Kidney capillary endothelial cell (primary cell): ENCODE results near the gene ADRB2.
A peak's percentile ranks its signal among the peaks of the same experiment; 100 is the strongest.

Source experiments
- DNase-seq: peaks from one replicate; pipeline ENCODE4 v3.0.0-alpha.2; 2018; ENCODE audit warnings: low spot score

The ADRB2 gene

GRCh38 chr5:148805326-148806290, 20.8 kb upstream of the ADRB2 start:
- DNase-seq, result no peak

GRCh38 chr5:148806520-148806931, 19.9 kb upstream of the ADRB2 start:
- no peak for DNase-seq

GRCh38 chr5:148807851-148808250, 18.6 kb upstream of the ADRB2 start:
- no peak for DNase-seq

GRCh38 chr5:148808864-148809642, 17.4 kb upstream of the ADRB2 start:
- DNase-seq, result no peak

GRCh38 chr5:148809781-148810524, 16.5 kb upstream of the ADRB2 start:
- no peak for DNase-seq

- no peak for DNase-seq
These were observed 15.6 kb upstream of the ADRB2 start for GRCh38 chr5:148810823-148811222.

- DNase-seq, result no peak
These were observed 14.7 kb upstream of the ADRB2 start for GRCh38 chr5:148811756-148812155.

GRCh38 chr5:148815086-148815485, 11.3 kb upstream of the ADRB2 start:
- DNase-seq, result no peak

GRCh38 chr5:148815578-148815977, 10.8 kb upstream of the ADRB2 start:
- no peak for DNase-seq

- no peak for DNase-seq
These were observed 10.1 kb upstream of the ADRB2 start for GRCh38 chr5:148816357-148816756.

- DNase-seq, result no peak
These were observed 9.6 kb upstream of the ADRB2 start for GRCh38 chr5:148816782-148817181.

GRCh38 chr5:148817606-148818005, 8.8 kb upstream of the ADRB2 start:
- DNase-seq, result no peak

GRCh38 chr5:148820461-148821395, 5.7 kb upstream of the ADRB2 start:
- DNase-seq, result peak; percentile 40

- no peak for DNase-seq
These were observed 2.5 kb upstream of the ADRB2 start for GRCh38 chr5:148823871-148824270.

GRCh38 chr5:148825716-148826052, 727 bp upstream of the ADRB2 start:
- no peak for DNase-seq

GRCh38 chr5:148826739-148827070, 294 bp downstream of the ADRB2 start:
- no peak for DNase-seq

- no peak for DNase-seq
These were observed 1.3 kb downstream of the ADRB2 start for GRCh38 chr5:148827723-148828122.

GRCh38 chr5:148828511-148829247, 2.3 kb downstream of the ADRB2 start:
- no peak for DNase-seq

- DNase-seq, result no peak
These were observed 2.8 kb downstream of the ADRB2 start for GRCh38 chr5:148829248-148829594.

GRCh38 chr5:148829734-148830133, 3.3 kb downstream of the ADRB2 start:
- no peak for DNase-seq

- DNase-seq, result no peak
These were observed 3.8 kb downstream of the ADRB2 start for GRCh38 chr5:148830211-148830610.
